Renal cortical epithelial cell (primary cell): ENCODE results near the gene ENPP3. TPM values are rescaled to one million over a fixed set of nuclear protein-coding genes. Genes with fewer than 3 reads are reported as not detected.
"Not testable (repeated sequence)": the region's sequence is repeated elsewhere in the genome, so short reads cannot be mapped to it uniquely, and the experiment has no call there.

Source experiments
- DNase-seq: peaks from one replicate; pipeline ENCODE4 v3.0.0-alpha.2; 2011; ENCODE audit warnings: low read depth
- total RNA-seq: library from RNA; depleted of rRNA; stranded (reverse); fragments of >200 nt; gene quantifications from 2 replicates; pipeline ENCODE4 v1.2.3, GENCODE V29; 2014

ENPP3 gene
- total RNA-seq, 1 donor from 2014 or later, result 0.65 TPM

DNA sequence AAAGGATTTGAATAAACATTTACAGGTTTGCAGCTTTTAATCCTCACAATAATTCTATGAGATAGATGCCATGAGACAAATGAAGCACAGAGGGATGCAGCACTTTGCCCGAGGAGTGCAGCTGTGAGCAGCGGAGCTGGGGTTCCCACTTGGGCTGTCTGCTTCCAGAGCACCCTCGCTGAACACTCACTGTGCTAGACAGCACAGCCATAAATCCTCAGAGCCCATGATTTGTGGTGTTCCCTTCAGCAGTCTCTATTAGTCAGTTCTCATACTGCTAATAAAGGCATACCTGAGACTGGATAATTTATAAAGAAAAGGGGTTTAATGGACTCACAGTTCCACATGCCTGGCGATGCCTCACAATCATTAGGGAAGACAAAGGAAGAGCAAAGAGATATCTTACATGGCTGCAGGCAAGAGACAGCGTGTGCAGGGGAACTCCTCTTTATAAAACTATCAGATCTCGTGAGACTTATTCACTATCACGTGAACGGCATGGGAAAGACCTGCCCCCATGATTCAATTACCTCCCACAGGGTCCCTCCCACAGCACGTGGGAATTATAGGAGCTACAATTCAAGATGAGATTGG is 99.0 kb downstream of the ENPP3 start:
- DNase-seq, result no peak

DNA sequence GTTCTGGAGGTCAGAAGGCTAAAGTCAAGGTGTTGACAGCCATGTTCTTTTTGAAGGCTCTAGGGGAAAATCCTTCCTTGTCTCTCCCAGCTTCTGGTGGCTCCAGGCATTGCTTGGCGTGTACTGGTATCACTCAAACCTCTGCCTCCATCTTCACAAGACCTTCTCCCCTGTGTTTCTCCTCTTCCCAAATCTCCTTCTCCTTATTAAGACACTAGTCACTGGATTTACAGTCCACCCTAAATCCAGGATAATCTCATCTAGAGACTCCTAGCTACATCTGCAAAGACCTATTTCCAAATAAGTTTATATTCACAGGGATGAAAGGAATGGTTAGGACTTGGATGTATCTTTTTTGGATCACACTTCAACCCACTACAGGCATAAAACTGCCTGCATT is 99.7 kb downstream of the ENPP3 start:
- no peak for DNase-seq

- DNase-seq, result no peak
These were observed 102.0 kb downstream of the ENPP3 start for GRCh38 chr6:131739136-131739535.

GRCh38 chr6:131740161-131740560 is 103.1 kb downstream of the ENPP3 start:
- DNase-seq, result no peak

- no peak for DNase-seq
These were observed 104.7 kb downstream of the ENPP3 start for GRCh38 chr6:131741688-131742393.

- DNase-seq, result no peak
These were observed 107.6 kb downstream of the ENPP3 start for GRCh38 chr6:131744432-131745287.

- DNase-seq, result no peak
These were observed 108.4 kb downstream of the ENPP3 start for GRCh38 chr6:131745476-131745875.

GRCh38 chr6:131747821-131748353 is 110.8 kb downstream of the ENPP3 start:
- DNase-seq, result no peak

- DNase-seq, result no peak
These were observed 111.9 kb downstream of the ENPP3 start for GRCh38 chr6:131749023-131749422.

DNA sequence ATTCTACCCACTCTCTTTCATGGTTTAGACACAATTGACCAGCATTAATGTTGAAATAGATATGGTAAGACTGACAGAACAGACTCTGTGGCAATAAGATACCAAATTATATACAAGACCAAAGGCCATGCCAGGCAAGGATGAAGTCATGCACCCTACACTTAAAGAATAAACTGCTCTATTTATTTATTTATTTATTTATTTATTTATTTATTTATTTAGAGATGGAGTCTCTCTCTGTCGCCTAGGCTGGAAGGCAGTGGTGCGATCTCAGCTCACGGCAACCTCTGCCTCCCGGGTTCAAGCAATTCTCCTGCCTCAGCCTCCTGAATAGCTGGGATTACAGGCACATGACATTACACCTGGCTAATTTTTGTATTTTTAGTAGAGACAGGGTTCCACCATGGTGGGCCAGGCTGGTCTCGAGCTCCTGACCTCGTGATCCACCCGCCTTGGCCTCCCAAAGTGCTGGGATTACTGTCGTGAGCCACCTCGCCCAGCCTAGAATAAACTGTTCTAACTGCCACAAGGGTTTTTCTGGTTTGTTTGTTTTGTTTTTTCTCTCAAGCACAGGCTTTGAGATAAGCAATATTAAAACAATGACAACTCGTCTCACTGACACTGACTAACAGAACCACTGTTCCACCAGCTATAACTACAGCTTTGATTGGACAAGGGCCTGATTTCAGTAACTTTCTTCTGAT is 114.1 kb downstream of the ENPP3 start:
- not testable (repeated sequence) for DNase-seq

DNA sequence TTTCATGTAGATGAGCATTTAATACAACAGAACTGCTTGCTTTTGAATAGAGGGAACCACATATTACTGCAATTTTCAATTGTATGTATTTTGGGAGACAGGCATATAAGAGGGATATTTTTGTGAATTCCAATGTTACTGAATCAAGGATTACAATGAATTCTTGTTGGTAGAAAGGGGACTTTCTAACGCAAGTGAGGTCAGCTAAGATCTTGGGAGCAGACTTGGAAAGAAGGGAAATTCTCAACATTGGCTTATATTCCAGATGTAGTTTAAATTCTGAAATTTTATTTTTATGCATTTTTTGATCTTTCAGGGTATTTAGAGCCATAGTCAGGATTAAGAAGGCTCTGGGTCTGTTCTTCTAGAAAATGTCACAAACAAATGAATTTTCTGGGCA is 117.0 kb downstream of the ENPP3 start:
- DNase-seq, result no peak

DNA sequence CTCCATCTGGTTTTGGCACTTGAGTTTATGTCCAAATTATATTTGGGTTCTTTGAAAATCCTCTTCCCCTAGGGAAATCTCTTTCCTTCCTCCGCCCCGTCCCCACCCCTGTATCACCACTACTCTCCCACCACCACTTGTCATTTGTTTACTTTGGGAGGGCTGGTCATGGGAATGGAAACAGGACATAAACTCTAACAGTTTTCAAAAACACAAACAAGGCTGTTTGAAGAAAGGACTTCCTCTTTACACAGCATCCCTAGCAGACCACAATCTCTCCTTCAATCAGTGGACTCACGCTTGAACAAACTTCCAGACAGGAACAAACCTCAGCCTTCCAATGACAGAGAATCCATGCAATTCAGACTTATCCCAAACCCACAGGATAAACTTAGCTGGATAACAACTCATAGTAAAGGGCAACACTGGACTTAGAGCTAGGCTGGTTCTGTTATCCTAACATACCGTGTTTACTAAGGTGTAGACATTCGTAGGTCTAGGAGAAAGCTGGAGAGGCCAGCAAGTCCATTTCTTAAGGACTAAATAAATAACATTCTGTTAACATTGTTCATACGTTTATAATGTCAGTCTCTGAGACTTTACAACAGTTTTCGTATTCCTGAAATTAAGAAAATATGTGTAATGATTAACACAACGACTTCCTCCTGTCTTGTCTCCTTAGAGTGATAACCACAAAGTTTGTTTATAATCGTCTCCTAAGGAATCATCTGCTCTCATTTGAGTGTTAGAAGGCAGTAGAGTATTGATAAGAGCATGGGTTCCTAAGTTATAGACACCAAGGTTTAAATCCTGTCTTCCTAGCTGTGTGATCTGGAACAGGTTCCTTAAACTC is 117.8 kb downstream of the ENPP3 start:
- DNase-seq, result peak; percentile 27

GRCh38 chr6:131755597-131755996 is 118.5 kb downstream of the ENPP3 start:
- peak; percentile 19 for DNase-seq

DNA sequence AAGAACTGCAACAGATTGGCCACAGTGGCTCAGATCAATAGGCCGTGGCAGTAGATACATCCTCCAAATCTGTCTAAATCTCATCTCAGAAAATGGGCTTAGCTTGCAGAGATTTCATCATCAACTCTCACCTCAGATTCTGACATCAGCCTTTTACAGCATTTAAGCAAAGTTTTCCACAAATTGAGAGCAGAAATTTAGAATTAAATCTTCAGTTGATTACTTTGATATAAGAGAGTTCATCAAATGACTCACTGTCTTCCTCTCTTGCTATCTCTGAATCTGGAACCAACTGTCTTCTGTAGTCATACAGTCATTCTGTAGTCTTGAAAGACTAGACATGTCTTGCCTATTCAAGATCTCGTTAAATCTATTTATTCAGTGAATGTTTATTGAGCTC is 118.9 kb downstream of the ENPP3 start:
- no peak for DNase-seq

DNA sequence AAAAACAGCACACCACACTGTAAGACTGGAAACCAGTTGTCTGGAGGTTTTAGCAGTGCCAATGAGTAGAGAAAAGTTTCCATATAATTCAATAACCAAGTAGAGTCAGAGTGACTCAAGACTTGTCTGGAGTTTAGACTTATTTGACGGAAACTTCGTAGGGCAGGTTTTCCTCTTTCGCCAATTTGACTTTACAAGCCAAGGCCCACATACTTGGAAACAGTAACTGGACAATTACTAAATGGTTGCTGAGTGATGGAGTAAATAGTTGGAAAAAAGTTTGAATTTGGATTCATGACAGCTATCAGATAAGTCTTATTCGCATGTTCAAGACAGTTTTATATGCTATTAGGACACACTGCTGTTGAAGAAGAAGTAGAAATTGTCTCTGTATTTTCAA is 121.8 kb downstream of the ENPP3 start:
- no peak for DNase-seq

GRCh38 chr6:131761060-131761761 is 124.1 kb downstream of the ENPP3 start:
- DNase-seq, result peak; percentile 76

- no peak for DNase-seq
These were observed 124.6 kb downstream of the ENPP3 start for GRCh38 chr6:131761762-131762067.

DNA sequence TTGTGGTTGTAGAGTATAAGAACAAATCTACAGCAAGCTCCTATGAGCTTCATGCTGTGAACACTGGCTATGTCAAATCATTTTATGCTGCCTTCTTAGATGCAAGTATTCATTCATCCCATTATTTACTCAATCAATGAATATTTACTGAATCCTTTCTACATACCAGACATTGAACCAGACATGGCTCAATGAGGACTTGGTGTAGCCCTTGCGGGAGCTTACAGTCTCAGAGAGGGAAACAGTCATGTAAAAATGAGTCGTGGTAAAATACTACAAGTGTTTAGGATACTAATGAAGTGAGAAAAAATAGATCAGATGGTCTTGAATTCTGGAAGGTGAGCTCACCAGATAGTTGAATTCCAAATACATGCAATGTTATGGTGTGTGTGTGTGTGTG is 125.9 kb downstream of the ENPP3 start:
- peak; percentile 16 for DNase-seq

DNA sequence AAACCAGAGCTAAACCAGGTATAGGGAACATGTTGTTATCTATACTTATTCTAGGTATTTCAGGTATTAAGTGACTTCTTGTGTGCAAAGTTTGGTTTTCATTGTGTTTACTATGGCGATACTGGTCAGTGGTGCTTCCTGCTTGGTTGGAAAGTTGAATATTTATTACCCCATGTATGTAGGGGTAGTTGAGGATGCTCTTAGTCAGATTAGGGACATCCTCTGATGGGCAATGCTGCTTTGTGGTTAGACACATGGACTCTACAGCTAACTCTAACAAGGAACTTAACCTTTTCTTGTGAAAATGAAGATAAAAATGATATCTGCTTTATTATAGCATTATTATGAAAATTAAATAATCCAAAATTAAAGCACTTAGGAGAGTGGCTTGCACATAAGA is 126.6 kb downstream of the ENPP3 start:
- no peak for DNase-seq

DNA sequence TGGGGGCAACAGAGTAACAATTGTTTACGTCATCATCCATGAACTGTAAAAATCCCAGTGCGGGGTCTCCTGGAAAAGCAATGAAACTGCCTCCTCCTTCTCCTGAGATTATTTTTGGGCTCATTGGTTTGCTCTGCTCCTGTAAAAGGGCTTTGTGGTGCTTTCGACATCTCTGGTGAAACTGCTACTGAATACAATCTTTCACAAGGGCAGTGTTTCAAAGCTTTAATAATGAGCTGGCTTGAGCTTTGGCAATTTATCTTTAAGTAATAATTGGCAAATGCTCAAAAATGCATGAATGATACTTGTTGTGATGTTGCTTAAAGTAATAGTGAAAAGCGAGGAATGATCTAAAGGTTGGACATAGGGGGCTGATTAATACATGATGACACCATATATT is 127.2 kb downstream of the ENPP3 start:
- DNase-seq, result no peak
